ENCODE results near the gene WDR81.

DNA sequence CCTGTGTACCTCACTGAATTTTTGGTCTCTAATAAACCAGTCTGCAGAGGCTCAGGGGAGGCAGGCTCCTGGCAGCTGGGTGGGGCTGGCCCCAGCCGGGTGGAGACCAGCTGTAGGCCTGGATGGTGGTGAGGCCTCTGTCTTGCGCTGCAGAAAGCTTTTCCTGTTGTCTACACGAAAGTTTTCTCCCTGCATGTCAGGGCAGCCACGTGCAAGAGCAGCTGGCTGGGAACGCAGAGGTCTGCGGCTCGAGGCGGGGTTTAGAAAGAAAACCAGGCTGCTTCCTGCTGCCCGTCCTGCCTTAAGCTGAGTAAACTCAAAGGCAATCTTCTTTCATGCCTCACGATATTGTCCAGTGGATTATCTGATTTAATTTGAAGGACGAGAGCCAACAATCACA, 39.8 kb downstream of the WDR81 start:
- TF ChIP-seq ELF1 (IDR thresholded peaks at IDR 0.05; ENCODE audit: borderline replicate concordance, low read depth) (no peak), POLR2AphosphoS5 (IDR thresholded peaks at IDR 0.05; ENCODE audit: low read depth, low read length) (no peak), POLR2A (IDR thresholded peaks at IDR 0.05; ENCODE audit: borderline replicate concordance, extremely low read depth, insufficient read depth, insufficient read length) (no peak), SP1 (IDR thresholded peaks at IDR 0.05; ENCODE audit: low read depth) (no peak), EZH2 (IDR thresholded peaks at IDR 0.05) (no peak), SIN3A (IDR thresholded peaks at IDR 0.05; ENCODE audit: low read depth) (no peak), EZH2phosphoT487 (IDR thresholded peaks at IDR 0.05; ENCODE audit: borderline replicate concordance) (no peak), CEBPB (IDR thresholded peaks at IDR 0.05; ENCODE audit: low read depth) (no peak), ZNF274 (IDR thresholded peaks at IDR 0.05; ENCODE audit: low read depth, low read length) (no peak), RAD21 (IDR thresholded peaks at IDR 0.05; ENCODE audit: low read depth) (no peak)
- TF ChIP-seq, protein P1, sequence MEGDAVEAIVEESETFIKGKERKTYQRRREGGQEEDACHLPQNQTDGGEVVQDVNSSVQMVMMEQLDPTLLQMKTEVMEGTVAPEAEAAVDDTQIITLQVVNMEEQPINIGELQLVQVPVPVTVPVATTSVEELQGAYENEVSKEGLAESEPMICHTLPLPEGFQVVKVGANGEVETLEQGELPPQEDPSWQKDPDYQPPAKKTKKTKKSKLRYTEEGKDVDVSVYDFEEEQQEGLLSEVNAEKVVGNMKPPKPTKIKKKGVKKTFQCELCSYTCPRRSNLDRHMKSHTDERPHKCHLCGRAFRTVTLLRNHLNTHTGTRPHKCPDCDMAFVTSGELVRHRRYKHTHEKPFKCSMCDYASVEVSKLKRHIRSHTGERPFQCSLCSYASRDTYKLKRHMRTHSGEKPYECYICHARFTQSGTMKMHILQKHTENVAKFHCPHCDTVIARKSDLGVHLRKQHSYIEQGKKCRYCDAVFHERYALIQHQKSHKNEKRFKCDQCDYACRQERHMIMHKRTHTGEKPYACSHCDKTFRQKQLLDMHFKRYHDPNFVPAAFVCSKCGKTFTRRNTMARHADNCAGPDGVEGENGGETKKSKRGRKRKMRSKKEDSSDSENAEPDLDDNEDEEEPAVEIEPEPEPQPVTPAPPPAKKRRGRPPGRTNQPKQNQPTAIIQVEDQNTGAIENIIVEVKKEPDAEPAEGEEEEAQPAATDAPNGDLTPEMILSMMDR (IDR thresholded peaks at IDR 0.05 in 2 of 3, conservative IDR thresholded peaks at IDR 0.05 in 1 of 3; ENCODE audit: borderline replicate concordance in 1 of 3, insufficient read depth in 1 of 3, low read depth in 2 of 3, low read length in 2 of 3): no peak
- TF ChIP-seq, protein P2, sequence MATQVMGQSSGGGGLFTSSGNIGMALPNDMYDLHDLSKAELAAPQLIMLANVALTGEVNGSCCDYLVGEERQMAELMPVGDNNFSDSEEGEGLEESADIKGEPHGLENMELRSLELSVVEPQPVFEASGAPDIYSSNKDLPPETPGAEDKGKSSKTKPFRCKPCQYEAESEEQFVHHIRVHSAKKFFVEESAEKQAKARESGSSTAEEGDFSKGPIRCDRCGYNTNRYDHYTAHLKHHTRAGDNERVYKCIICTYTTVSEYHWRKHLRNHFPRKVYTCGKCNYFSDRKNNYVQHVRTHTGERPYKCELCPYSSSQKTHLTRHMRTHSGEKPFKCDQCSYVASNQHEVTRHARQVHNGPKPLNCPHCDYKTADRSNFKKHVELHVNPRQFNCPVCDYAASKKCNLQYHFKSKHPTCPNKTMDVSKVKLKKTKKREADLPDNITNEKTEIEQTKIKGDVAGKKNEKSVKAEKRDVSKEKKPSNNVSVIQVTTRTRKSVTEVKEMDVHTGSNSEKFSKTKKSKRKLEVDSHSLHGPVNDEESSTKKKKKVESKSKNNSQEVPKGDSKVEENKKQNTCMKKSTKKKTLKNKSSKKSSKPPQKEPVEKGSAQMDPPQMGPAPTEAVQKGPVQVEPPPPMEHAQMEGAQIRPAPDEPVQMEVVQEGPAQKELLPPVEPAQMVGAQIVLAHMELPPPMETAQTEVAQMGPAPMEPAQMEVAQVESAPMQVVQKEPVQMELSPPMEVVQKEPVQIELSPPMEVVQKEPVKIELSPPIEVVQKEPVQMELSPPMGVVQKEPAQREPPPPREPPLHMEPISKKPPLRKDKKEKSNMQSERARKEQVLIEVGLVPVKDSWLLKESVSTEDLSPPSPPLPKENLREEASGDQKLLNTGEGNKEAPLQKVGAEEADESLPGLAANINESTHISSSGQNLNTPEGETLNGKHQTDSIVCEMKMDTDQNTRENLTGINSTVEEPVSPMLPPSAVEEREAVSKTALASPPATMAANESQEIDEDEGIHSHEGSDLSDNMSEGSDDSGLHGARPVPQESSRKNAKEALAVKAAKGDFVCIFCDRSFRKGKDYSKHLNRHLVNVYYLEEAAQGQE (IDR thresholded peaks at IDR 0.05; ENCODE audit: low read depth): no peak
- TF ChIP-seq, protein P3, sequence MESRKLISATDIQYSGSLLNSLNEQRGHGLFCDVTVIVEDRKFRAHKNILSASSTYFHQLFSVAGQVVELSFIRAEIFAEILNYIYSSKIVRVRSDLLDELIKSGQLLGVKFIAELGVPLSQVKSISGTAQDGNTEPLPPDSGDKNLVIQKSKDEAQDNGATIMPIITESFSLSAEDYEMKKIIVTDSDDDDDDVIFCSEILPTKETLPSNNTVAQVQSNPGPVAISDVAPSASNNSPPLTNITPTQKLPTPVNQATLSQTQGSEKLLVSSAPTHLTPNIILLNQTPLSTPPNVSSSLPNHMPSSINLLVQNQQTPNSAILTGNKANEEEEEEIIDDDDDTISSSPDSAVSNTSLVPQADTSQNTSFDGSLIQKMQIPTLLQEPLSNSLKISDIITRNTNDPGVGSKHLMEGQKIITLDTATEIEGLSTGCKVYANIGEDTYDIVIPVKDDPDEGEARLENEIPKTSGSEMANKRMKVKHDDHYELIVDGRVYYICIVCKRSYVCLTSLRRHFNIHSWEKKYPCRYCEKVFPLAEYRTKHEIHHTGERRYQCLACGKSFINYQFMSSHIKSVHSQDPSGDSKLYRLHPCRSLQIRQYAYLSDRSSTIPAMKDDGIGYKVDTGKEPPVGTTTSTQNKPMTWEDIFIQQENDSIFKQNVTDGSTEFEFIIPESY (IDR thresholded peaks at IDR 0.05; ENCODE audit: extremely low read depth, insufficient replicate concordance, low read length): no peak
- TF ChIP-seq, protein P4, sequence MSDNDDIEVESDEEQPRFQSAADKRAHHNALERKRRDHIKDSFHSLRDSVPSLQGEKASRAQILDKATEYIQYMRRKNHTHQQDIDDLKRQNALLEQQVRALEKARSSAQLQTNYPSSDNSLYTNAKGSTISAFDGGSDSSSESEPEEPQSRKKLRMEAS (IDR thresholded peaks at IDR 0.05): no peak
